Stimulated activated CD4-positive, alpha-beta T cell treated with anti-CD3 and anti-CD28 coated beads, TNF-alpha, amount 100 ng/mL, for 1 hour (primary cell): ENCODE data around the gene RNF141.

Source experiments
- DNase-seq, 3 donors: peaks; one replicate each; pipeline ENCODE4 v3.0.0-alpha.2; 2020; ENCODE audit warnings: low read depth in 3 of 3, low spot score in 1 of 3

Gene RNF141

GRCh38 chr11:10522921-10523320 is 18.1 kb downstream of the RNF141 start:
- DNase-seq = no peak

GRCh38 chr11:10522276-10522675 is 18.7 kb downstream of the RNF141 start:
- no peak for DNase-seq

GRCh38 chr11:10520562-10520961 is 20.4 kb downstream of the RNF141 start:
- DNase-seq = no peak

- no peak for DNase-seq
These were observed 21.4 kb downstream of the RNF141 start for GRCh38 chr11:10519630-10520029.

GRCh38 chr11:10518891-10519290 is 22.1 kb downstream of the RNF141 start:
- no peak for DNase-seq

- DNase-seq = no peak
These were observed 22.9 kb downstream of the RNF141 start for GRCh38 chr11:10518123-10518522.

- no peak for DNase-seq
These were observed 25.6 kb downstream of the RNF141 start for GRCh38 chr11:10515418-10515817.

GRCh38 chr11:10514709-10515108 is 26.3 kb downstream of the RNF141 start:
- DNase-seq = no peak

- DNase-seq = no peak
These were observed 26.8 kb downstream of the RNF141 start for GRCh38 chr11:10514202-10514601.

GRCh38 chr11:10511181-10511621 is 29.8 kb downstream of the RNF141 start:
- DNase-seq = no peak

GRCh38 chr11:10506008-10506370 is 35.0 kb downstream of the RNF141 start:
- no peak for DNase-seq

- DNase-seq = no peak
These were observed 35.5 kb downstream of the RNF141 start for GRCh38 chr11:10505278-10506007.

- DNase-seq = no peak
These were observed 36.5 kb downstream of the RNF141 start for GRCh38 chr11:10504490-10504889.

GRCh38 chr11:10503777-10504480 is 37.1 kb downstream of the RNF141 start:
- DNase-seq = no peak

GRCh38 chr11:10503221-10503620 is 37.8 kb downstream of the RNF141 start:
- DNase-seq = no peak

- DNase-seq = no peak
These were observed 38.2 kb downstream of the RNF141 start for GRCh38 chr11:10502770-10503169.

- DNase-seq = no peak
These were observed 38.8 kb downstream of the RNF141 start for GRCh38 chr11:10502065-10502680.

GRCh38 chr11:10500757-10501684 is 40.0 kb downstream of the RNF141 start:
- no peak for DNase-seq

GRCh38 chr11:10499874-10500601 is 40.9 kb downstream of the RNF141 start:
- DNase-seq = no peak

- no peak for DNase-seq
These were observed 41.5 kb downstream of the RNF141 start for GRCh38 chr11:10499452-10499851.
